Breast epithelium (tissue), 4 donors: ENCODE results near the gene CARS1. TPM values are rescaled to one million over a fixed set of nuclear protein-coding genes. Genes with fewer than 3 reads are reported as not detected.

Experiments
- DNase-seq, 2 donors: peaks; one replicate each; pipeline ENCODE4 v3.0.0-alpha.2; 2019; ENCODE audit warnings: low spot score in 2 of 2
- H3K27ac ChIP-seq, 2 donors: fragments of 200-600 bp; sonication (generic) in 1 of 2; one replicate each; pipeline ENCODE4 v1.5.1; 2016 to 2019; ENCODE audit warnings: mild to moderate bottlenecking in 1 of 2
- H3K27me3 ChIP-seq, 2 donors: fragments of 200-600 bp; sonication (generic) in 1 of 2; one replicate each; pipeline versions ENCODE4 v1.5.1 to v1.6.0; 2017 to 2019; ENCODE audit warnings: control low read depth in 1 of 2, mild to moderate bottlenecking in 1 of 2
- H3K36me3 ChIP-seq: fragments of 200-600 bp; one replicate; pipeline ENCODE4 v1.5.1; 2019
- H3K4me1 ChIP-seq, 2 donors: fragments of 200-600 bp; sonication (generic); one replicate each; pipeline ENCODE4 v1.5.1; 2016 to 2019; ENCODE audit warnings: control low read depth in 1 of 2
- H3K4me3 ChIP-seq, 3 donors: fragments of 200-600 bp; sonication (generic); 1 replicate in 2 of 3; 2 replicates in 1 of 3; pipeline ENCODE4 v1.5.1; 2016 to 2019; ENCODE audit warnings: mild to moderate bottlenecking in 3 of 3, moderate library complexity in 2 of 3
- H3K9me3 ChIP-seq, 2 donors: fragments of 200-600 bp; sonication (generic) in 1 of 2; one replicate each; pipeline ENCODE4 v1.5.1; 2016 to 2019; ENCODE audit warnings: control low read depth in 1 of 2
- CTCF ChIP-seq, 3 donors: fragments of 450-650 bp; IDR thresholded peaks; one replicate each; pipeline ENCODE4 v1.5.1; 2016 to 2017; ENCODE audit warnings: antibody characterized with exemption in 3 of 3, mild to moderate bottlenecking in 3 of 3, moderate library complexity in 3 of 3
- POLR2A ChIP-seq: fragments of 450-650 bp; IDR thresholded peaks from one replicate; pipeline ENCODE4 v1.6.1; 2016; ENCODE audit warnings: antibody characterized with exemption, mild to moderate bottlenecking, moderate library complexity
- POLR2AphosphoS5 ChIP-seq, 3 donors: sonication (generic); formaldehyde crosslinking; IDR thresholded peaks; one replicate each; pipeline ENCODE4 v1.6.1; 2017; ENCODE audit warnings: antibody characterized with exemption in 3 of 3
- intact Hi-C: fragments of 100-400 bp; cut with DNase I; formaldehyde crosslinking; loops from one replicate; pipeline ENCODE4 v1.15.1; 2023; ENCODE audit warnings: low total_unique reads
- total RNA-seq, 3 donors: library from RNA; depleted of rRNA; stranded (reverse); fragments of >200 nt; gene quantifications; one replicate each; pipeline ENCODE4 v1.1.0, GENCODE V29; 2016

Gene CARS1
- total RNA-seq, 3 donors from 2014 or later: 30.1 to 42.6 (median 40.7) TPM

- DNase-seq: no peak
- Histone ChIP-seq H3K27ac (no peak overlapping the region), H3K36me3 (no peaks in the 10 kb centered on the region), H3K4me1 (peaks cover 8 to 24% of the 10 kb centered on the region in 2 donors), H3K9me3 (no peaks in the 10 kb centered on the region), H3K4me3 (no peak overlapping the region), H3K27me3 (no peaks in the 10 kb centered on the region)
- intact Hi-C loops: loop anchor here (10.0 kb wide), 1 partner anchor 318 kb away; no protein-coding TSS in a partner anchor
- TF ChIP-seq POLR2AphosphoS5 (IDR thresholded peaks at IDR 0.05) (no peak), POLR2A (no peak), CTCF (IDR thresholded peaks at IDR 0.05) (no peak)
These were observed 10.6 kb downstream of the CARS1 start for GRCh38 chr11:3046641-3047040.

- Histone ChIP-seq H3K27me3 (no peaks in the 10 kb centered on the region), H3K27ac (peak overlapping the region in 1 of 2 donors; percentile 13), H3K4me3 (no peak overlapping the region), H3K9me3 (no peaks in the 10 kb centered on the region), H3K4me1 (peaks cover 8 to 24% of the 10 kb centered on the region in 2 donors), H3K36me3 (no peaks in the 10 kb centered on the region)
- intact Hi-C loops: loop anchor here (10.0 kb wide), 1 partner anchor 319 kb away; no protein-coding TSS in a partner anchor
- no peak for DNase-seq
- no peak for TF ChIP-seq CTCF (IDR thresholded peaks at IDR 0.05)
- TF ChIP-seq POLR2AphosphoS5 (IDR thresholded peaks at IDR 0.05): no peak
- TF ChIP-seq POLR2A: no peak
These were observed 11.0 kb downstream of the CARS1 start for GRCh38 chr11:3046190-3046589.

GRCh38 chr11:3044915-3045314, 12.3 kb downstream of the CARS1 start:
- H3K4me1 ChIP-seq: peaks cover 8 to 24% of the 10 kb centered on the region in 2 donors
- no peak overlapping the region for H3K4me3 ChIP-seq
- TF ChIP-seq POLR2A: no peak
- TF ChIP-seq POLR2AphosphoS5 (IDR thresholded peaks at IDR 0.05): no peak
- TF ChIP-seq CTCF (IDR thresholded peaks at IDR 0.05): no peak
- no peaks in the 10 kb centered on the region for H3K9me3 ChIP-seq
- H3K36me3 ChIP-seq: no peaks in the 10 kb centered on the region
- no peak for DNase-seq
- intact Hi-C loops: loop anchor here (10.0 kb wide), 1 partner anchor 320 kb away; no protein-coding TSS in a partner anchor
- H3K27me3 ChIP-seq: no peaks in the 10 kb centered on the region
- peak overlapping the region; percentile 86 to 88 for H3K27ac ChIP-seq

GRCh38 chr11:3044004-3044403, 13.2 kb downstream of the CARS1 start:
- TF ChIP-seq CTCF (IDR thresholded peaks at IDR 0.05) (no peak), POLR2A (no peak), POLR2AphosphoS5 (IDR thresholded peaks at IDR 0.05) (no peak)
- Histone ChIP-seq H3K4me1 (peaks cover 0 to 16% of the 10 kb centered on the region in 2 donors), H3K27me3 (no peaks in the 10 kb centered on the region), H3K9me3 (no peaks in the 10 kb centered on the region), H3K27ac (peak overlapping the region; percentile 86 to 88), H3K4me3 (no peak overlapping the region), H3K36me3 (no peaks in the 10 kb centered on the region)
- intact Hi-C loops: loop anchor here (10.0 kb wide), 1 partner anchor 321 kb away; no protein-coding TSS in a partner anchor
- no peak for DNase-seq

GRCh38 chr11:3043315-3043871, 13.8 kb downstream of the CARS1 start:
- TF ChIP-seq CTCF (IDR thresholded peaks at IDR 0.05): no peak
- TF ChIP-seq POLR2AphosphoS5 (IDR thresholded peaks at IDR 0.05): peak in 2 of 3 donors; percentile 29 to 39
- intact Hi-C loops: loop anchor here (10.0 kb wide), 1 partner anchor 321 kb away; no protein-coding TSS in a partner anchor
- peaks cover 0 to 16% of the 10 kb centered on the region in 2 donors for H3K4me1 ChIP-seq
- no peaks in the 10 kb centered on the region for H3K36me3 ChIP-seq
- H3K27me3 ChIP-seq: no peaks in the 10 kb centered on the region
- DNase-seq: peak; percentile 72 to 89
- H3K9me3 ChIP-seq: no peaks in the 10 kb centered on the region
- H3K27ac ChIP-seq: peak overlapping the region; percentile 86 to 88
- no peak overlapping the region for H3K4me3 ChIP-seq
